K562 (cell line): ENCODE results near the gene GADL1. TPM values are rescaled to one million over a fixed set of nuclear protein-coding genes. Genes with fewer than 3 reads are reported as not detected.

Experiments
- ATAC-seq: fragments of 200-7000 bp; cut with Tn5 transposase; 3 replicates; pipeline ENCODE4 v1.9.1; 2020; ENCODE audit warnings: moderate library complexity
- BruUV-seq: library from RNA; stranded (reverse); fragments of 400-500 nt; replicated peaks from 2 replicates; lab custom pipeline; 2021; lab: Mats Ljungman, UMichigan
- CTCF ChIA-PET: fragments of 300-600 bp; formaldehyde crosslinking; extraction: SDS; loops from one replicate; lab custom pipeline; 2021; ENCODE audit warnings: low intra/inter-chr PET ratio; lab: Yijun Ruan, JAX
- POLR2A ChIA-PET: fragments of 300-600, 350-650 bp; sonication (Branson Sonifier 250); formaldehyde crosslinking; extraction: SDS; loops from one replicate; lab custom pipeline; 2021; ENCODE audit warnings: antibody characterized with exemption, inconsistent platforms; lab: Yijun Ruan, JAX
- DNase-seq, 4 experiments: peaks; one replicate each; pipeline versions ENCODE4 v3.0.0 to v3.0.0-alpha.2; 2011 to 2018; ENCODE audit warnings: low spot score in 3 of 4, mixed read lengths in 3 of 4; ENCODE audit errors: extremely low read depth in 1 of 4
- FAIRE-seq: peaks from 2 replicates; lab custom pipeline; 2011; peaks lifted over from hg19 to GRCh38; lab: Jason Lieb, UNC
- H2AFZ ChIP-seq: 2 replicates; pipeline ENCODE4 v1.6.0; 2011; ENCODE audit warnings: low read depth, low read length, control low read depth, inconsistent platforms
- H3K27ac ChIP-seq: fragments of 200-600 bp; 3 replicates; pipeline ENCODE4 v1.8.0; 2011; ENCODE audit warnings: low read depth, mild to moderate bottlenecking, control low read depth, inconsistent platforms, low read length, moderate library complexity, mixed read lengths; ENCODE audit errors: extremely low read depth
- H3K27me3 ChIP-seq, 2 experiments: fragments of 300-600 bp in 1 of 2; 2 replicates in 1 of 2; 3 replicates in 1 of 2; pipeline versions ENCODE4 v1.6.0 to v1.8.0; 2011; ENCODE audit warnings: inconsistent platforms in 2 of 2, low read length in 2 of 2, mild to moderate bottlenecking in 1 of 2, mixed read lengths in 1 of 2, moderate library complexity in 1 of 2; ENCODE audit not compliant: control insufficient read depth in 2 of 2, insufficient read depth in 2 of 2
- H3K36me3 ChIP-seq: fragments of 300-600 bp; 3 replicates; pipeline ENCODE4 v1.8.0; 2011; ENCODE audit warnings: mild to moderate bottlenecking, low read length, inconsistent platforms; ENCODE audit not compliant: control insufficient read depth, insufficient read depth
- H3K4me1 ChIP-seq, 2 experiments: fragments of 200-600 bp in 1 of 2; replicated peaks in 1 of 2; 2 replicates in 1 of 2; 3 replicates in 1 of 2; pipeline versions ENCODE4 v1.5.1 to v1.8.0; 2011; ENCODE audit warnings: inconsistent platforms in 2 of 2, low read length in 2 of 2, mild to moderate bottlenecking in 1 of 2, mixed read lengths in 1 of 2, moderate library complexity in 1 of 2; ENCODE audit not compliant: control insufficient read depth in 2 of 2, insufficient read depth in 2 of 2
- H3K4me2 ChIP-seq: 2 replicates; pipeline ENCODE4 v1.6.1; 2011; ENCODE audit warnings: low read length, control low read depth, inconsistent platforms, mixed read lengths; ENCODE audit not compliant: insufficient read depth
- H3K4me3 ChIP-seq: fragments of 200-600 bp; sonication (generic), shearing (Covaris generic); 2 replicates; pipeline ENCODE4 v1.5.1; 2016; ENCODE audit warnings: control low read depth, inconsistent platforms
- H3K79me2 ChIP-seq: fragments of 200-600 bp; 3 replicates; pipeline ENCODE4 v1.8.0; 2011; ENCODE audit warnings: low read length, inconsistent platforms; ENCODE audit not compliant: control insufficient read depth, insufficient read depth
- H3K9ac ChIP-seq, 2 experiments: 2 replicates each; pipeline versions ENCODE4 v1.6.0 to v1.6.1; 2011; ENCODE audit warnings: low read depth in 2 of 2, low read length in 2 of 2, control low read depth in 1 of 2, inconsistent platforms in 1 of 2, mild to moderate bottlenecking in 1 of 2, mixed read lengths in 1 of 2; ENCODE audit not compliant: insufficient read depth in 1 of 2
- H3K9me1 ChIP-seq: one replicate; pipeline ENCODE4 v1.6.0; 2011; ENCODE audit warnings: inconsistent platforms, mild to moderate bottlenecking, low read length, moderate library complexity; ENCODE audit not compliant: control insufficient read depth, insufficient read depth
- H3K9me3 ChIP-seq: replicated peaks from 2 replicates; pipeline ENCODE4 v1.5.1; 2011; ENCODE audit warnings: low read depth, low read length, inconsistent platforms; ENCODE audit not compliant: control insufficient read depth, insufficient read depth
- H4K20me1 ChIP-seq: replicated peaks from 2 replicates; pipeline ENCODE4 v1.6.1; 2011; ENCODE audit warnings: low read length, inconsistent platforms, mixed read lengths; ENCODE audit not compliant: control insufficient read depth, insufficient read depth
- ELF1 ChIP-seq: fragments of 200-800 bp; sonication (Bioruptor generic); IDR thresholded peaks from 2 replicates; pipeline ENCODE4 v1.6.1; 2016; ENCODE audit warnings: missing genetic modification characterization, missing compliant biosample characterization
- HMBOX1 ChIP-seq: sonication (generic); IDR thresholded peaks from 2 replicates; pipeline ENCODE4 v1.6.1; 2016
- KAT7 ChIP-seq: sonication (generic); formaldehyde crosslinking; IDR thresholded peaks from 2 replicates; pipeline ENCODE4 v1.8.0; 2022; ENCODE audit warnings: missing genetic modification reagents, mild to moderate bottlenecking, borderline replicate concordance
- MYBL2 ChIP-seq, 2 experiments: fragments of 450-650 bp in 1 of 2; sonication (generic) in 1 of 2; formaldehyde crosslinking in 1 of 2; IDR thresholded peaks; 2 replicates each; pipeline versions ENCODE4 v1.6.1 to v1.8.1; 2017 to 2022; ENCODE audit warnings: borderline replicate concordance in 1 of 2, inconsistent platforms in 1 of 2, low read depth in 1 of 2, mild to moderate bottlenecking in 1 of 2, missing genetic modification reagents in 1 of 2, moderate library complexity in 1 of 2
- POLR2G ChIP-seq: fragments of 200-400 bp; formaldehyde crosslinking; IDR thresholded peaks from 2 replicates; pipeline ENCODE4 v1.6.1; 2017; ENCODE audit warnings: low read depth, mild to moderate bottlenecking, antibody characterized with exemption, low read length, moderate library complexity
- POLR3A ChIP-seq: IDR thresholded peaks from 2 replicates; pipeline ENCODE4 v1.6.1; 2011; ENCODE audit warnings: borderline replicate concordance, mild to moderate bottlenecking, moderate library complexity; ENCODE audit not compliant: insufficient read length, insufficient read depth; ENCODE audit errors: extremely low read depth
- PTBP1 ChIP-seq: fragments of 200-400 bp; formaldehyde crosslinking; IDR thresholded peaks from 2 replicates; pipeline ENCODE4 v1.6.1; 2017; ENCODE audit warnings: low read depth, low read length
- SFPQ ChIP-seq: fragments of 200-400 bp; formaldehyde crosslinking; IDR thresholded peaks from 2 replicates; pipeline ENCODE4 v1.6.1; 2017; ENCODE audit warnings: mild to moderate bottlenecking, low read depth, low read length, moderate library complexity
- SREBF2 ChIP-seq: sonication (generic); formaldehyde crosslinking; IDR thresholded peaks from 2 replicates; pipeline ENCODE4 v1.4.0; 2020; ENCODE audit warnings: mild to moderate bottlenecking, missing genetic modification reagents
- TCF7L2 ChIP-seq: fragments of 150-350 bp; IDR thresholded peaks from 2 replicates; pipeline ENCODE4 v1.6.1; 2016; ENCODE audit warnings: low read depth, mild to moderate bottlenecking, low read length, moderate library complexity
- ZKSCAN8 ChIP-seq: fragments of 200-800 bp; sonication (Bioruptor generic); IDR thresholded peaks from 2 replicates; pipeline ENCODE4 v1.6.1; 2016; ENCODE audit warnings: missing genetic modification characterization, missing compliant biosample characterization
- ZNF134 ChIP-seq: fragments of 250-450 bp; sonication (Bioruptor Pico); conservative IDR thresholded peaks from 2 replicates; pipeline ENCODE4 v1.4.0; 2020
- WGBS: fragments of 100-300 bp; shearing (Covaris generic); methylation state at CpG from one replicate; pipeline ENCODE4 v1.1.6; 2016; ENCODE audit warnings: low coverage, mixed read lengths; ENCODE audit not compliant: insufficient coverage; ENCODE audit errors: missing lambda C conversion rate; 5-methylcytosine and 5-hydroxymethylcytosine counted together
- in situ Hi-C: fragments of 300-500 bp; cut with MboI; formaldehyde crosslinking; loops from 4 replicates; pipeline ENCODE4 v1.15.0; 2018; ENCODE audit warnings: inconsistent platforms, mixed read lengths
- intact Hi-C: fragments of 100-400 bp; cut with micrococcal nuclease; formaldehyde crosslinking; loops from 2 replicates; pipeline ENCODE4 v1.14.2; 2022
- polyA plus RNA-seq, 8 experiments: library from polyadenylated mRNA; depleted of rRNA in 4 of 8; stranded (reverse) in 5 of 8; unstranded in 3 of 8; fragments of >200 nt; fragmentation: Nextera tagmentation in 2 of 8; fragmentation: Illumina TruSeq in 1 of 8; extraction: Ambion mirVana in 2 of 8; extraction: Trizol in 1 of 8; gene quantifications; 2 replicates each; pipeline versions ENCODE4 v1.2.1 to v1.2.3, GENCODE V29; 2011 to 2014; ENCODE audit warnings: inconsistent platforms in 1 of 8, missing spikeins in 1 of 8
- total RNA-seq, 7 experiments: library from RNA; depleted of rRNA in 6 of 7; stranded (reverse); fragments of >200 nt in 6 of 7; fragmentation: Illumina TruSeq in 2 of 7; extraction: Trizol in 2 of 7; gene quantifications; 2 replicates each; pipeline versions ENCODE4 v1.2.1 to v1.2.3, GENCODE V29; 2011 to 2021; ENCODE audit warnings: low replicate concordance in 1 of 7
- TF ChIP-seq, protein P1 (sequence below): fragments of 250-450 bp; sonication (Bioruptor Pico); IDR thresholded peaks from 2 replicates; pipeline ENCODE4 v1.5.0; 2021; ENCODE audit warnings: mild to moderate bottlenecking, moderate library complexity

Gene GADL1
- total and polyA plus RNA-seq, 9 of the 15 experiments (the other 6 are each of a cell fraction or from before 2014, with no cell fraction given) = 0.07 TPM; not detected in 8

GRCh38 chr3:30754426-30754825 is 140.0 kb downstream of the GADL1 start:
- POLR2A ChIA-PET = no interaction called here
- BruUV-seq = no TSS peak
- no peaks in the 10 kb centered on the region for H3K9me3 ChIP-seq
- no peak overlapping the region for H3K4me3 ChIP-seq
- in situ Hi-C loops (no loop called here), intact Hi-C loops (no loop called here)
- no peak for ATAC-seq
- H3K4me1 ChIP-seq = no peaks in the 10 kb centered on the region
- no peak for FAIRE-seq
- H3K9ac ChIP-seq = no peak overlapping the region
- H3K4me2 ChIP-seq = no peak overlapping the region
- no peaks in the 10 kb centered on the region for H3K79me2 ChIP-seq
- CTCF ChIA-PET = no interaction called here
- no peaks in the 10 kb centered on the region for H4K20me1 ChIP-seq
- no peaks in the 10 kb centered on the region for H3K9me1 ChIP-seq
- H3K27ac ChIP-seq = no peak overlapping the region
- no peaks in the 10 kb centered on the region for H3K27me3 ChIP-seq
- WGBS = 1% methylated on average over 4 of the region's 4 CpGs
- no peak overlapping the region for H2AFZ ChIP-seq
- no peak for DNase-seq
- no peaks in the 10 kb centered on the region for H3K36me3 ChIP-seq
- TF ChIP-seq ZNF134 (CRISPR knock-in tag) (no peak), TCF7L2 (no peak), HMBOX1 (no peak), ZKSCAN8 (no peak), ELF1 (tag) (no peak), KAT7 (CRISPR knock-in tag) (no peak), POLR3A (no peak), SFPQ (no peak), SREBF2 (no peak), MYBL2 (IDR thresholded peaks at IDR 0.05; ENCODE audit: low read depth) (no peak), MYBL2 (CRISPR knock-in tag; IDR thresholded peaks at IDR 0.05; ENCODE audit: borderline replicate concordance) (no peak), PTBP1 (no peak), POLR2G (no peak)
- TF ChIP-seq, protein P1, sequence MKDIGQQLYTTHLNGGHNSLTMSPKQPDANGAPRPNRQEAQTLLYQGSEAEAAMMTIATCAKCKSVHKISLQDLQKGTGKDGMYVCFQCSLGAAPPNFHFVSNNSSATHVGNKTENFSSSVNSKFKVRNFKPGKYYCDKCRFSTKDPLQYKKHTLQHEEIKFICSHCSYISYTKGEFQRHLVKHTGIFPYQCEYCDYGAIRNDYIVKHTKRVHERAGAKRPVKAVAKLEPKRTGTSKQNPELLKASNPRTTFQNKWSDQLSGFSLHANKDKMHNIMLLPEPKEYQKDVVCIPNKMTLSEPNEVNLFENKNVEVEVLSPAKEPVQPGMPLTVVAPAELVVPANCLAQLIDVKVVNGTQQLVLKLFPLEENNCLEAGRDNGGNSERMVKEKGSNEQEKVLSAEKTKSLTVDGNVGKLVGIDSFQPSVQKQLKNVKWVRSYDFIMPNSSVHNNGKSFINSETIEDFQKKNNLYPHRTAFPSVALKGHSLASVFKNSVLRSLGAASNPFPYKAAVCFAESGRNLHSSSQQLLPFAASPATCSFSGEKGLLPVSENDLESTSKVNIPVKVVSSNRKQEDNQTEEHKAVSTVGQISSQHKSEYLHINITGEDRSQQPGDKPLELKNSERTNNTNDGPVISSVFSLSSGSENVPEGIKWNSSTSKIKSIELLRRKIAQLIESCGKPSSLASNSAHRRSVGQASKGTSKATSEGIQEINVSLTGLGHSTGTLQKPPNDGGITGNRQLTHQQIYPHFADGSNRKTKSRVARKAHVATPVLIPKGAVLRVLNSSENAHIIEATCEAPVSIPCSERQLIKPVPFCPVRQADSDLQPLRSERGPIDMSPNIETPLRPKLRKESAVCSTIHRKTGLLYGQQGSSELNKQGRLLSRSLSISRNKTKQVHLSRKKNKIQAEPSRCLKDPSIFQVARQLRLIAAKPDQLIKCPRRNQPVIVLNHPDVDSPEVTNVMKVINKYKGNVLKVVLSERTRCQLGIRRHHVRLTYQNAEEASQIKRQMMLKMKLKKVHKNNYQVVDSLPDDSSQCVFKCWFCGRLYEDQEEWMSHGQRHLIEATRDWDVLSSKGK = no peak
